GM23248 (cell line): ENCODE data around the gene RABGAP1L.

Source experiments
- EZH2 ChIP-seq: fragments of 200-600 bp; sonication (generic); IDR thresholded peaks from 2 replicates; pipeline ENCODE4 v1.6.1; 2018; ENCODE audit warnings: antibody characterized with exemption, mild to moderate bottlenecking; ENCODE audit not compliant: insufficient read depth, poor library complexity, severe bottlenecking
- EZH2phosphoT487 ChIP-seq: fragments of 200-600 bp; sonication (generic); IDR thresholded peaks from 2 replicates; pipeline ENCODE4 v1.6.1; 2018; ENCODE audit warnings: antibody characterized with exemption, moderate library complexity, mild to moderate bottlenecking, low read depth; ENCODE audit not compliant: insufficient read depth

DNA sequence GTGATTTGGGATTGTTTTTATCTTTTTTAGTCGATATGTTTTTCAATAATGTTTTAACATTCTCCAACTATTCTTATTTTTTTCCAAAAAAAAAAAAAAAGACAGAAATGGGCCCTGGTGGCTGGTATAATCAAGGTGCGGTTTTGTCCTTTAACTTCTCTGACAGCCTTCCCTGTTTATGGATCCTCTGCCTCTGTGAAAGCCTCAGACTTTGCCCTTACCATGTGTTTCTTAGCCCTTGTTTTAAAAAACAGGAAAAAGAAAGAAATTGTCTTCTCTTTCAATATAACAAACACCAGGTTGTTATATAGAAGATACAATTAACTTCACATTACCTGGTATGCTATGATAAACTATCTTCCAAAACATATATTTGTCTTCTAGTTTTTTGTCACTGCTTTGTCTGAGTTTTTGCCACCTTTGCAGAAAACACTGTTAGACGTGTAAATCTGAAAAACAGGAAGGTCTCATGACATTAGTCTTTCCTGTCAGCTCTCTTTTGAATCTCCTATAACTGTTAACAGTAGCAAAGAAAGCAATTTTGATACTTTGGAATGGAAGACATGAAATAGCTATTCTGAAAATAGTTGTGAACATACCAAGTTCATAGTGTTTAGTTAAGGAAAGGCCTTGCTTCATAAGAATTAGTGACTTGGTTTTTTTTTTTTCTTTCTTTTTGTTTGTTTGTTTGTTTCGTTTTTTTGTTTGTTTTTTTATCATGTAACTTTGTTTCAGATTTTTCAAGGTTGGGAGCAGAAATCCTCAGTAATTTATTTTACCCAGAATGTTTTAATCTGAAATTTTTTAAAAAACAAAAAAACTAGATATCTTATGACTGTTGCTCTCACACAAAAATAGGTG lies 808.8 kb downstream of the RABGAP1L start:
- TF ChIP-seq EZH2 (no peak), EZH2phosphoT487 (no peak)
